Activated CD8-positive, alpha-beta memory T cell treated with anti-CD3 and anti-CD28 coated beads for 48 hours (primary cell): ENCODE data around the gene FASTK.
"Not testable (repeated sequence)": the region's sequence is repeated elsewhere in the genome, so short reads cannot be mapped to it uniquely, and the experiment has no call there.

ENCODE experiments used
- DNase-seq, 3 experiments: peaks; one replicate each; pipeline ENCODE4 v3.0.0-alpha.2; 2020; ENCODE audit warnings: low read depth in 2 of 3, low spot score in 2 of 3

FASTK gene

GRCh38 chr7:151032936-151033863, 47.4 kb downstream of the FASTK start:
- no peak for DNase-seq

GRCh38 chr7:151031011-151031410, 49.6 kb downstream of the FASTK start:
- DNase-seq = no peak

DNA sequence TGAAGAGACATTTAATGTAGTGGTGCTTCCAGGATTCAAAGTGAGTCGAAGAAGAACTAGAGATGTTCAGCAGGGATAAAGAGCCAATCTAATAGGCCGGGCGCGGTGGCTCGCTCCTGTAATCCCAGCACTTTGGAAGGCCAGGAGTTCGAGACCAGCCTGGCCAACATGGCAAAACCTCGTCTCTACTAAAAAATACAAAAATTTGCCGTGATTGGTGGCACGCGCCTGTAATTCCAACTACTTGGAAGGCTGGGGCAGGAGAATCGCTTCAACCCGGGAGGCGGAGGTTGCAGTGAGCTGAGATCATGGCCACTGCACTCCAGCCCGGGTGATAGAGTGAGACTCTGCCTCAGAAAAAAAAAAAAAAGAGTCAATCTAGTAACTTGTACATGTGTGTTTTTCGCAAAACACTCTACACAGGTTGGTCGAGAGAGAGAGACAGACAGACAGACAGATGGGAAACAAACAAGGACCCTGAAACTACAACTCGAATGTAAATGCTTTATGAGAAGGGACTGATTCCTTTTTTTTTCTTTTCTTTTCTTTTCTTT, 51.6 kb downstream of the FASTK start:
- no peak for DNase-seq

GRCh38 chr7:151028131-151028947, 52.3 kb downstream of the FASTK start, which contains the start of gene ABCB8:
Gene ABCB8, plus strand, starts transcription at chr7:151028450. Its CDS starts 66 bp downstream, at chr7:151028516.
- peak; percentile 93 to 96 (median 93) for DNase-seq

DNA sequence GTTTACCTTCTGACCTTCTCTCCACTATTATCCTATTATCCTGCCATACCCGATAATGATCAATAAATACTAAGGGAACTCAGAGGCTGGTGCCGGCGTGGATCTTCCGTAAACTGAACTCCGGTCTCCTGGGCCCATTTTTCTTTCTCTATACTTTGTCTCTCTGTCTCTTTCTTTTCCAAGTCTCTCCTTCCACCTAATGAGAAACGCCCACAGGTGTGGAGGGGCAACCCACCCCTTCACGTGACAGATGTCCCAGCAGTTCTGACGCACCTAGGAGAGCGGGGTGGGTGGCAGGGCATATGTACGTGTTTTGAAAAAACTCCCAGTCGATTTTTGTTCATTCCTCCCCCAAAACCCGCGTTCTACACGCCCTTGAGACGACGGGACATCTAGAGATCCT, 52.9 kb downstream of the FASTK start:
- not testable (repeated sequence) for DNase-seq

DNA sequence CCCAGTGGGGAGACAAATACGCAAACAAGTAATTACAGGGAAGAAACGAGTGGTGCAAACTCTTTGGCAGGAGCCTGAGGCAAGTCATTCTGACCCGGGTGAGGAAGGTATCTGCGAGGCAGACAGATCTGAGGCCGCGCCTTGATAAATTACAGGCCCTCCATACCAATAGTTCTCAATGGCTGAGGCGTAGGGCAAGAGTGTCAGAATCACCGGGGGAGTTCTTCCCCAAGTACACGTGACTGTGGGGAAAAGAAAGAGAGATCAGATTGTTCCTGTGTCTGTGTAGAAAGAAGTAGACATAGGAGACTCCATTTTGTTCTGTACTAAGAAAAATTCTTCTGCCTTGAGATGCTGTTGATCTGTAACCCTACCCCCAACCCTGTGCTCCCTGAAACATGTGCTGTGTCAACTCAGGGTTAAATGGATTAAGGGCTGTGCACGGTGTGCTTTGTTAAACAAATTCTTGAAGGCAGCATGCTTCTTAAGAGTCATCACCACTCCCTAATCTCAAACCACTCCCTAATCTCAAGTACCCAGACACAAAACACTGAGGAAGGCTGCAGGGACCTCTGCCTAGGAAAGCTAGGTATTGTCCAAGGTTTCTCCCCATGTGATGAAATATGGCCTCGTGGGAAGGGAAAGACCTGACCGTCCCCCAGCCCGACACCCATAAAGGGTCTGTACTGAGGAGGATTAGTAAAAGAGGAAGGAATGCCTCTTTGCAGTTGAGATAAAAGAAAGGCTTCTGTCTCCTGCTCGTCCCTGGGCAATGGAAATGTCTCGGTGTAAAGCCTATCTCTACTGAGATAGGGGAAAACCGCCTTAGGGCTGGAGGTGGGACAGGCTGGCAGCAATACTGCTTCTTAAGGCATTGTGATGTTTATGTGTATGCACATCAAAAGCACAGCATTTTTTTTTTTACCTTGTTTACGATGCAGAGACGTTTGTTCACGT, 53.6 kb downstream of the FASTK start:
- DNase-seq = not testable (repeated sequence)
